Measurements from ENCODE around the gene FCN1.

The FCN1 gene

DNA sequence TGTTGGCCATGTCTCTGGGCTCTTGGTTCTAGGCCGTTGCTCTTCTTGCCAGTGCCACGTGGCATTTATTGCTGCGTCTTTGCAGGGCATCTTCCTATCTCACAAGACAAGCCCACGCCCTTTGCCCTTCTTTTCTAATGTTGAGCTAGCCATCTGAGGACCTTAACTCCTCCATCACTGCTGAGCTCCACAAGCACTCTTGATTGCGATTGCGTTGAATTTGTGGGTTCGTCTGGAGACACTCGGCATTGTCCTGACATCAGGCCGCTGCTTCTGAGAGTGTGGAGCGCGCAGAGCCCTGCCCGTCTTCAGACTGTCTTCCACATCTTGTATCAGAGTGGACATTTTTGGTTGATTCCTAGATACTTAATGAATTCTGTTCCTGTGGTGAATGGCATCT, 14.5 kb upstream of the FCN1 start:
- TF ChIP-seq, protein P1, sequence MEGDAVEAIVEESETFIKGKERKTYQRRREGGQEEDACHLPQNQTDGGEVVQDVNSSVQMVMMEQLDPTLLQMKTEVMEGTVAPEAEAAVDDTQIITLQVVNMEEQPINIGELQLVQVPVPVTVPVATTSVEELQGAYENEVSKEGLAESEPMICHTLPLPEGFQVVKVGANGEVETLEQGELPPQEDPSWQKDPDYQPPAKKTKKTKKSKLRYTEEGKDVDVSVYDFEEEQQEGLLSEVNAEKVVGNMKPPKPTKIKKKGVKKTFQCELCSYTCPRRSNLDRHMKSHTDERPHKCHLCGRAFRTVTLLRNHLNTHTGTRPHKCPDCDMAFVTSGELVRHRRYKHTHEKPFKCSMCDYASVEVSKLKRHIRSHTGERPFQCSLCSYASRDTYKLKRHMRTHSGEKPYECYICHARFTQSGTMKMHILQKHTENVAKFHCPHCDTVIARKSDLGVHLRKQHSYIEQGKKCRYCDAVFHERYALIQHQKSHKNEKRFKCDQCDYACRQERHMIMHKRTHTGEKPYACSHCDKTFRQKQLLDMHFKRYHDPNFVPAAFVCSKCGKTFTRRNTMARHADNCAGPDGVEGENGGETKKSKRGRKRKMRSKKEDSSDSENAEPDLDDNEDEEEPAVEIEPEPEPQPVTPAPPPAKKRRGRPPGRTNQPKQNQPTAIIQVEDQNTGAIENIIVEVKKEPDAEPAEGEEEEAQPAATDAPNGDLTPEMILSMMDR (IDR thresholded peaks at IDR 0.05; ENCODE audit: borderline replicate concordance, insufficient read depth, low read depth, low read length) = no peak
- peak overlapping the region; percentile 16 for H3K4me3 ChIP-seq (ENCODE audit: low read depth, low read length)

DNA sequence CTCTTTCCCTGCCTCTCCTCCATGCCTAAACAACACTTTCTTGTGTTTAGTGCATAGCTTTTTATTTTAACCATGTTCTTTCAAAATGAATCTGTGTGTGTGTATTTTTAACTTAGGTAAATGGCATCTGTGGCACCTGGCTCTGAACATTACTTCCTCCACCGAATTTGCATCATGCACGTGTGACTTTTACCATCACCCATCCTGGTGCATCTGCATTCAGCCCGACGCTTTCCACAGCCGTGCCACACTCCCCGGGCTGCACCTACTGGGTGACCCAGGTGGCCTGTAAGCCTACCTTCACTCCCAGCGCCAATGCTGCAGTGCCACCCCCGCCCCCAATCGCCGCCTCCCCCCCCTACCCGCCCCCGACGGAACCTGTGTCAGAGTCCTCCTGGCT, 12.7 kb upstream of the FCN1 start:
- no peak overlapping the region for H3K4me3 ChIP-seq (ENCODE audit: low read depth, low read length)
- TF ChIP-seq, protein P1 (IDR thresholded peaks at IDR 0.05; ENCODE audit: borderline replicate concordance, insufficient read depth, low read depth, low read length) = no peak

DNA sequence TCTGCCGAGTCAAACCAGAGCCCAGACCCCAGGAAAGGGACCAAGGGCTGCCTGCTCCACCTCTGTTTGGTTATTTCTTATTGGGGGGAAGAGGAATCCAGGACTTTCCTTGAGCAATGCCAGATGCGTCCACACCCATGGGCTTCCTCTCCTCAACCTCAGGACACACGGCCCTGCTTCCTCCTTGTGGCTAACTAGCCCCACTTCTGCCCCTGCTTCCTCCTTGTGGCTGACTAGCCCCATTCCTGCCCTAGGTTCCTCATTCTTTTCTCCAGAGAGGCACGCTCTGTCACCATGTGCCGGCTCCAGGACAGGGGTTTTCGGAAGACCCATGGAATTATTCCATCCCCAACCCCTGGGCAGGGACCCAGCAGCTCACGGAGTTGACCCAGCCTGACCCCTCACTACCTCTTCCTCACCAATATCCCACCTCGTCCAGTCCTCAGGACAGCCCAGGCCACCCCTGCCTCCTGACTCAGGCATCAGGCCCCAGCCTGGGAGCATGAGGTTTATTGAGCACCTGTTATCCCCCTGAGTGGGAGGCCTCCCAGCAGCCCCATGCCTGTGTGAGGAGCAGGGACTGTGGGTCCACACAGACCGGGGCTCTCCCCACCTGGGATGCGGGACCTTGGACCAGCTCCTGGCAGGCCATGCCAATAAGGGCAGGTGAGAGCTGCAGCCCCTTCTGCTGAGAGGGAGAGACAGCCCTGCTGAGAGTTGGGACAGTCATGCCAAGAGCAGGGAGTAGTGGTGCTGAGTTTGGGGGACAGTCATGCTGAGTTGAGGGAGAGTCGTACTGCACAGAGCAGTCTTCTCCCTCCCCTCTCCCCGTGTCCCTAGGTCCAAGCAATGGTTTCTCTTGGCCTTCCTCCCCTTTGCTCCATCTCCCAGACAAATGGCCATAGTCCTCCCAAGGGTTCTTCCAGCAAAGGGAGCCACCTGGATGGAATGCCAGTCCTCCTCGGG, 11.8 kb upstream of the FCN1 start:
- TF ChIP-seq, protein P1 (IDR thresholded peaks at IDR 0.05; ENCODE audit: borderline replicate concordance, insufficient read depth, low read depth, low read length) = no peak
- H3K4me3 ChIP-seq (ENCODE audit: low read depth, low read length) = no peak overlapping the region

DNA sequence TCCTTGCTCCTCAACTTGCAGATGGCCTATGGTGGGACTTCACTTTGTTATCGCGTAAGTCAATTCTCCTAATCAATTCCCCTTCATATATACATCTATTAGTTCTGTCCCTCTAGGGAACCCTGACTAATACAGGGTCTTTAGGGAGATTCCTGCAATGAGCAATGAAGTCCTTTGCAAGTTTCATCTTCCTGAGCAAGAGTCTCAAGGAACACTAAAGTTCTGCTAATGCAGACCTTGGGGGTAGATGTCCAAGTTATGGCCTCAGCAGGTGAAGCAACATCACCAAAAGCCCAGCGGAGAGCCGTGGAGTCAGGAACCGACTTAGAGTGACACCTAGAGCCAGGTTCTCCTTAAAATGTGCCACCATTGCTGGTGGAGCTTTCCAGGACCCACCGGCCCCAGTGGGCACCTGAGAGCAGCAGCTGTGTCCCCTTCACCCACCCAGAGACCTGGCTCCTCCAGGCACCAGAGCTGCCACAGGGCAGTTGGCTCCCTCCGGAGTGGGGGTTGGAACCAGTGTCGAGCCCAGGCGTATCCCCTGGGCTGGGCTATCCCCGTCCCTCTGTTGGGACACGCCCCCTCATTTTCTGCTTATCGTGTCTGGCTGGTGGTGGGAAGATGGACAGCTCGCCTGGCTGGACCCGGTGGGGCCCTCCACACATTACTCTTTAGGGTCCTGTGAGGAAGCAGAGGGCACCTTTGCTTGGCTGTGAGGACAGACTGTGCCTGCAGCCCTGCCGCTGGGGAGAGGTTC, 10.9 kb upstream of the FCN1 start:
- TF ChIP-seq, protein P1 (IDR thresholded peaks at IDR 0.05; ENCODE audit: borderline replicate concordance, insufficient read depth, low read depth, low read length) = no peak
- H3K4me3 ChIP-seq (ENCODE audit: low read depth, low read length) = no peak overlapping the region

DNA sequence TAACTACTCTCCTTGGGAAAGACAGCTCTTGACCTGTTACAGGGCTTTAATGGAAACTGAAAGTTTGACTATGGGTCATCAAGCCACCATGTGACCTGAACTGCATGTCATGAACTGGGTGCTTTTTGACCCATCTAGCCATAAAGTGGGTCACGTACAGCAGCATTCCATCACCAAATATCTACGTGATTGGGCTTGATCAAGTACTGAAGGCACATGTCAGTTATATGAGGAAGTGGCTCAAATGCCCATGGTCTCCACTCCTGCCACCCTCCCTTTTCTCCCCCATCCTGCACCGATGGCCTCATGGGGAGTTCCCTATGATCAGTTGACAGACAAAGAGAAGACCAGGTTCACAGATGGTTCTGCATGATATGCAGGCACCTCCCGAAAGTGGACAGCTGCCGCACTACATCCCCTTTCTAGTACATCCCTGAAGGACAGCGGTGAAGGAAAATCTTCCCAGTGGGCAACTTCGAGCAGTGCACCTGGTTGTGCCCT, 7.3 kb upstream of the FCN1 start:
- TF ChIP-seq, protein P1 (IDR thresholded peaks at IDR 0.05; ENCODE audit: borderline replicate concordance, insufficient read depth, low read depth, low read length) = no peak
- no peak overlapping the region for H3K4me3 ChIP-seq (ENCODE audit: low read depth, low read length)

DNA sequence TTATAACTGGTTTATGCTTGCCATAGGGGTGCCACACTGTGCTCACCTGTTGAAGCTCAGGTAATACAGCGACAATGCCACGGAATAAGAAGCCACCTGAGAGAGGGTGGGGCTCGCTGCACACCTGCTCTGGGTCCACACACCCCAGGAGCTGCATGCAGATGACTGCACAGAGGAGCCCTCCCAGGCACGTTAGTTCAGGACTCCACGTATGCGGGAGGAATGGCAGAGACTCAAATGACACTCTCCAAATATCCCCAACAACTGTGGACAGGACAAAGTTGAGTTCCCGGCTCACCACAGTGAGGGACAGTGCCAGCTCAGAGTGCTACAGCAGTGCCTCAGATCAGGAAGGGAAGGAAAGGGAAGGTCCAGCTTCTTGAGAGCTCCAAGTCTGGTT, 5.8 kb upstream of the FCN1 start:
- no peak overlapping the region for H3K4me3 ChIP-seq (ENCODE audit: low read depth, low read length)
- TF ChIP-seq, protein P1 (IDR thresholded peaks at IDR 0.05; ENCODE audit: borderline replicate concordance, insufficient read depth, low read depth, low read length) = no peak

Measured in GM12875 (cell line).